Stimulated activated CD4-positive, alpha-beta T cell treated with anti-CD3 and anti-CD28 coated beads, Interleukin-12 subunit alpha, Interleukin-12 subunit beta, amount 100 ng/mL, for 24 hours (primary cell): ENCODE results near the gene CHRNA7.
"Not testable (repeated sequence)": the region's sequence is repeated elsewhere in the genome, so short reads cannot be mapped to it uniquely, and the experiment has no call there.

Experiments used
- DNase-seq, 2 experiments: peaks; one replicate each; pipeline ENCODE4 v3.0.0-alpha.2; 2020; ENCODE audit warnings: low read depth in 2 of 2

The CHRNA7 gene

GRCh38 chr15:32167913-32168312 is 137.6 kb downstream of the CHRNA7 start:
- not testable (repeated sequence) for DNase-seq

GRCh38 chr15:32180579-32180978 is 150.3 kb downstream of the CHRNA7 start:
- DNase-seq, result not testable (repeated sequence)

- DNase-seq, result not testable (repeated sequence)
Measured at GRCh38 chr15:32193780-32194179, 163.5 kb downstream of the CHRNA7 start.

- not testable (repeated sequence) for DNase-seq
Measured at GRCh38 chr15:32196206-32196605, 165.9 kb downstream of the CHRNA7 start.

- DNase-seq, result not testable (repeated sequence)
Measured at GRCh38 chr15:32198938-32199337, 168.6 kb downstream of the CHRNA7 start.

GRCh38 chr15:32209081-32209480 is 178.8 kb downstream of the CHRNA7 start:
- DNase-seq, result not testable (repeated sequence)

- no peak for DNase-seq
Measured at GRCh38 chr15:32218666-32219065, 188.4 kb downstream of the CHRNA7 start.
